Immature natural killer cell (primary cell): Measurements from ENCODE around the gene ASIP. TPM values are rescaled to one million over a fixed set of nuclear protein-coding genes. Genes with fewer than 3 reads are reported as not detected.

Source experiments
- DNase-seq, 3 donors: peaks; one replicate each; pipeline ENCODE4 v3.0.0; 2022; ENCODE audit warnings: mixed read lengths in 1 of 3
- H3K27ac Mint-ChIP-seq, 6 donors: one replicate each; pipeline ENCODE4 v1.8.0; 2020; ENCODE audit warnings: mixed read lengths in 6 of 6, mild to moderate bottlenecking in 5 of 6, inconsistent platforms in 4 of 6, moderate library complexity in 3 of 6
- H3K27me3 Mint-ChIP-seq, 3 donors: one replicate each; pipeline ENCODE4 v1.8.0; 2020 to 2021; ENCODE audit warnings: low read depth in 3 of 3, mild to moderate bottlenecking in 3 of 3, mixed read lengths in 3 of 3, moderate library complexity in 3 of 3, inconsistent platforms in 1 of 3
- H3K36me3 Mint-ChIP-seq, 3 donors: one replicate each; pipeline ENCODE4 v1.8.0; 2020; ENCODE audit warnings: mixed read lengths in 3 of 3, inconsistent platforms in 2 of 3, mild to moderate bottlenecking in 2 of 3
- H3K4me1 Mint-ChIP-seq, 2 donors: one replicate each; pipeline ENCODE4 v1.8.0; 2020; ENCODE audit warnings: inconsistent platforms in 2 of 2, mild to moderate bottlenecking in 2 of 2, mixed read lengths in 2 of 2, moderate library complexity in 1 of 2
- H3K4me3 Mint-ChIP-seq, 5 donors: one replicate each; pipeline ENCODE4 v1.8.0; 2020; ENCODE audit warnings: mild to moderate bottlenecking in 5 of 5, mixed read lengths in 5 of 5, inconsistent platforms in 3 of 5, moderate library complexity in 3 of 5
- H3K9me3 Mint-ChIP-seq, 6 donors: one replicate each; pipeline ENCODE4 v1.8.0; 2020; ENCODE audit warnings: mild to moderate bottlenecking in 6 of 6, mixed read lengths in 6 of 6, inconsistent platforms in 4 of 6, moderate library complexity in 3 of 6
- polyA plus RNA-seq, 3 donors: library from polyadenylated mRNA; unstranded; fragments of 300-500 nt; fragmentation: Illumina TruSeq; gene quantifications; one replicate each; pipeline ENCODE4 v1.2.3, GENCODE V29; 2021

ASIP gene
- polyA plus RNA-seq, 3 donors from 2014 or later = 0.43 TPM; not detected in 2

GRCh38 chr20:34300256-34300806 lies 59.1 kb downstream of the ASIP start:
- Mint-ChIP-seq H3K27ac (no peak overlapping the region), H3K4me3 (no peak overlapping the region), H3K9me3 (no peaks in the 10 kb centered on the region), H3K27me3 (peaks cover 0 to 4% (median 0%) of the 10 kb centered on the region in 3 donors), H3K4me1 (peaks cover 15 to 17% of the 10 kb centered on the region in 2 donors), H3K36me3 (peaks cover 0 to 6% (median 5%) of the 10 kb centered on the region in 3 donors)
- no peak for DNase-seq

- peak overlapping the region in 2 of 6 donors; percentile 10 to 45 for H3K27ac Mint-ChIP-seq
Measured at GRCh38 chr20:34300809-34301586, 59.8 kb downstream of the ASIP start.

GRCh38 chr20:34301587-34302311 lies 60.5 kb downstream of the ASIP start:
- Mint-ChIP-seq H3K36me3 (no peaks in the 10 kb centered on the region), H3K4me1 (peaks cover 15 to 17% of the 10 kb centered on the region in 2 donors), H3K27ac (peak overlapping the region; percentile 10 to 78 (median 62)), H3K27me3 (peaks cover 0 to 4% (median 0%) of the 10 kb centered on the region in 3 donors), H3K4me3 (peak overlapping the region; percentile 76 to 80 (median 79)), H3K9me3 (no peaks in the 10 kb centered on the region)
- no peak for DNase-seq

More at GRCh38 chr20:34300809-34301586, 59.8 kb downstream of the ASIP start:
- H3K27me3 Mint-ChIP-seq = peaks cover 0 to 4% (median 0%) of the 10 kb centered on the region in 3 donors
- no peaks in the 10 kb centered on the region for H3K9me3 Mint-ChIP-seq
- H3K4me3 Mint-ChIP-seq = peak overlapping the region in 4 of 5 donors; percentile 46 to 70 (median 58)
- peaks cover 0 to 2% (median under 1%) of the 10 kb centered on the region in 3 donors for H3K36me3 Mint-ChIP-seq
- peaks cover 15 to 17% of the 10 kb centered on the region in 2 donors for H3K4me1 Mint-ChIP-seq
- DNase-seq = no peak

GRCh38 chr20:34302312-34302722 lies 61.1 kb downstream of the ASIP start:
- Mint-ChIP-seq H3K4me1 (peaks cover 15 to 17% of the 10 kb centered on the region in 2 donors), H3K9me3 (no peaks in the 10 kb centered on the region), H3K27me3 (peaks cover 0 to 4% (median 0%) of the 10 kb centered on the region in 3 donors), H3K36me3 (no peaks in the 10 kb centered on the region), H3K4me3 (peak overlapping the region; percentile 76 to 80 (median 79)), H3K27ac (peak overlapping the region; percentile 53 to 78 (median 66))
- no peak for DNase-seq

GRCh38 chr20:34302723-34303533 lies 61.7 kb downstream of the ASIP start, which contains the start of gene AHCY:
TSS of gene AHCY (minus strand) at chr20:34303355. CDS start at chr20:34303270, 85 bp downstream.
- Mint-ChIP-seq H3K4me3 (peak within 1 kb of the TSS; percentile 92 to 97 (median 94)), H3K36me3 (no peaks in the 10 kb centered on the region), H3K9me3 (no peaks in the 10 kb centered on the region), H3K27ac (peak within 1 kb of the TSS; percentile 77 to 94 (median 92)), H3K27me3 (peaks cover 0 to 4% (median 0%) of the 10 kb centered on the region in 3 donors), H3K4me1 (peaks cover 15 to 17% of the 10 kb centered on the region in 2 donors)
- peak; percentile 87 to 88 (median 87) for DNase-seq

GRCh38 chr20:34305333-34306230 lies 64.4 kb downstream of the ASIP start:
- Mint-ChIP-seq H3K27me3 (peaks cover 0 to 4% (median 4%) of the 10 kb centered on the region in 3 donors), H3K27ac (no peak overlapping the region), H3K4me3 (no peak overlapping the region)

GRCh38 chr20:34309691-34310090 lies 68.5 kb downstream of the ASIP start:
- Mint-ChIP-seq H3K9me3 (peaks cover 0 to 2% (median 0%) of the 10 kb centered on the region in 6 donors), H3K4me3 (no peak overlapping the region), H3K27me3 (peaks cover 6 to 7% (median 7%) of the 10 kb centered on the region in 3 donors), H3K4me1 (peaks cover 19 to 23% of the 10 kb centered on the region in 2 donors), H3K36me3 (no peaks in the 10 kb centered on the region), H3K27ac (no peak overlapping the region)
- DNase-seq = no peak

More at GRCh38 chr20:34305333-34306230, 64.4 kb downstream of the ASIP start:
- Mint-ChIP-seq H3K4me1 (peaks cover 15 to 17% of the 10 kb centered on the region in 2 donors), H3K9me3 (no peaks in the 10 kb centered on the region), H3K36me3 (no peaks in the 10 kb centered on the region)
- no peak for DNase-seq

GRCh38 chr20:34310481-34311117 lies 69.4 kb downstream of the ASIP start:
- DNase-seq = no peak
- H3K27me3 Mint-ChIP-seq = peaks cover 6 to 7% (median 7%) of the 10 kb centered on the region in 3 donors
- peaks cover 19 to 23% of the 10 kb centered on the region in 2 donors for H3K4me1 Mint-ChIP-seq
- H3K36me3 Mint-ChIP-seq = no peaks in the 10 kb centered on the region
- no peak overlapping the region for H3K27ac Mint-ChIP-seq
- peaks cover 0 to 2% (median 0%) of the 10 kb centered on the region in 6 donors for H3K9me3 Mint-ChIP-seq
- H3K4me3 Mint-ChIP-seq = no peak overlapping the region

GRCh38 chr20:34311118-34312023 lies 70.1 kb downstream of the ASIP start:
- Mint-ChIP-seq H3K27me3 (peaks cover 6 to 7% (median 7%) of the 10 kb centered on the region in 3 donors), H3K4me3 (no peak overlapping the region), H3K4me1 (peaks cover 19 to 23% of the 10 kb centered on the region in 2 donors), H3K9me3 (peaks cover 0 to 2% (median 0%) of the 10 kb centered on the region in 6 donors), H3K27ac (no peak overlapping the region), H3K36me3 (no peaks in the 10 kb centered on the region)
- DNase-seq = no peak

- peaks cover 19 to 23% of the 10 kb centered on the region in 2 donors for H3K4me1 Mint-ChIP-seq
- H3K9me3 Mint-ChIP-seq = peaks cover 0 to 2% (median 0%) of the 10 kb centered on the region in 6 donors
- no peak for DNase-seq
- H3K27me3 Mint-ChIP-seq = peaks cover 6 to 7% (median 7%) of the 10 kb centered on the region in 3 donors
- no peak overlapping the region for H3K4me3 Mint-ChIP-seq
- H3K36me3 Mint-ChIP-seq = no peaks in the 10 kb centered on the region
- no peak overlapping the region for H3K27ac Mint-ChIP-seq
Measured at GRCh38 chr20:34312024-34312460, 70.8 kb downstream of the ASIP start.
